ENCODE measurements around the gene ATXN10.

ATXN10 gene

DNA sequence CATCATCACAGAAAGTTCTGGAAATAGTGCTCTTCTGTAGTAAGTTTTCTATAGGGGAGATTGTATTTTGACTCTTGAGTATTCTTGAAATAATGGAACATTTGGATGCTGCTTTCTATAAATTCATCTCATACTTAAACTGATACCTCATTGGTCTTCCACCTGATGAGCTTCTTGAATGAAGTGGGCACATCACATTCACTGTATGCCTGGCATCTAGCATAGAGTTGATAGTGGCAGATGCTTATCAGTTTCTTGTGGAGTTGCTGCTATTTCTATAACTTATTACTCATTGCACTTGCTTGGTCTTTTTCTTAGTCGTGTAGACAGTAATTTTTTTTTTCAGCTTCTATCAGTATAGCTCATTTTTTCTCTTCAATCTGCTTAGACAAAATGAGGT lies 5.4 kb downstream of the ATXN10 start:
- Histone ChIP-seq H3K14ac (ENCODE audit: low read length) (no peak overlapping the region), H3K4me1 (ENCODE audit: control insufficient read depth in 1 of 2, insufficient read depth in 2 of 2, low read length in 2 of 2) (no peaks in the 10 kb centered on the region), H3K79me2 (ENCODE audit: control insufficient read depth, insufficient read depth, low read length, poor library complexity) (peaks cover 8% of the 10 kb centered on the region), H3K4me2 (ENCODE audit: low read length) (no peak overlapping the region), H2BK12ac (ENCODE audit: low read length) (no peak overlapping the region), H2AK5ac (ENCODE audit: low read length) (no peak overlapping the region), H4K12ac (ENCODE audit: low read depth, low read length) (no peak overlapping the region), H3K18ac (ENCODE audit: low read length) (no peak overlapping the region), H4K8ac (ENCODE audit: low read depth, low read length) (no peak overlapping the region), H4K91ac (ENCODE audit: low read depth, low read length) (no peak overlapping the region), H2BK5ac (ENCODE audit: low read depth, low read length, poor library complexity) (no peak overlapping the region), H3K4ac (ENCODE audit: low read depth, low read length) (no peak overlapping the region), H3K9ac (ENCODE audit: low read length) (no peak overlapping the region), H3K27me3 (ENCODE audit: insufficient read depth, low read length) (no peaks in the 10 kb centered on the region), H3K79me1 (ENCODE audit: low read length) (peaks cover 5% of the 10 kb centered on the region), H2AFZ (ENCODE audit: insufficient read depth, low read length, poor library complexity) (no peak overlapping the region), H3K27ac (ENCODE audit: low read depth, low read length) (no peak overlapping the region), H3K36me3 (ENCODE audit: control insufficient read depth in 1 of 2, insufficient read depth in 2 of 2, low read length in 2 of 2) (peaks cover 2 to 3% of the 10 kb centered on the region in 2 experiments), H3K23ac (ENCODE audit: low read length) (no peak overlapping the region), H3K4me3 (ENCODE audit: low read depth, low read length) (no peak overlapping the region), H3K9me3 (ENCODE audit: insufficient read depth, low read depth, low read length) (no peaks in the 10 kb centered on the region), H2BK120ac (ENCODE audit: insufficient read depth, low read length, poor library complexity) (no peak overlapping the region)
- DNase-seq, result no peak
- WGBS (ENCODE audit: extremely low coverage, insufficient coverage, insufficient read length), result no CpG with 5 or more reads among the region's 1 CpG

GRCh38 chr22:45678961-45679912 lies 7.6 kb downstream of the ATXN10 start:
- H2BK120ac ChIP-seq (ENCODE audit: insufficient read depth, low read length, poor library complexity), result no peak overlapping the region
- H3K27me3 ChIP-seq (ENCODE audit: insufficient read depth, low read length), result no peaks in the 10 kb centered on the region
- no peaks in the 10 kb centered on the region for H3K79me2 ChIP-seq (ENCODE audit: control insufficient read depth, insufficient read depth, low read length, poor library complexity)
- H3K4ac ChIP-seq (ENCODE audit: low read depth, low read length), result no peak overlapping the region
- H4K8ac ChIP-seq (ENCODE audit: low read depth, low read length), result no peak overlapping the region
- no peak overlapping the region for H3K4me3 ChIP-seq (ENCODE audit: low read depth, low read length)
- H2AFZ ChIP-seq (ENCODE audit: insufficient read depth, low read length, poor library complexity), result no peak overlapping the region
- no peak overlapping the region for H2BK12ac ChIP-seq (ENCODE audit: low read length)
- no peak overlapping the region for H3K14ac ChIP-seq (ENCODE audit: low read length)
- no peak overlapping the region for H3K9ac ChIP-seq (ENCODE audit: low read length)
- H3K4me1 ChIP-seq (ENCODE audit: control insufficient read depth in 1 of 2, insufficient read depth in 2 of 2, low read length in 2 of 2), result peaks cover 7% of the 10 kb centered on the region in 2 experiments
- no CpG with 5 or more reads among the region's 9 CpGs for WGBS (ENCODE audit: extremely low coverage, insufficient coverage, insufficient read length)
- H3K27ac ChIP-seq (ENCODE audit: low read depth, low read length), result no peak overlapping the region
- no peak overlapping the region for H4K12ac ChIP-seq (ENCODE audit: low read depth, low read length)
- no peak overlapping the region for H2AK5ac ChIP-seq (ENCODE audit: low read length)
- no peak overlapping the region for H3K4me2 ChIP-seq (ENCODE audit: low read length)
- DNase-seq, result no peak
- H4K91ac ChIP-seq (ENCODE audit: low read depth, low read length), result no peak overlapping the region
- H3K9me3 ChIP-seq (ENCODE audit: insufficient read depth, low read depth, low read length), result no peaks in the 10 kb centered on the region
- H3K23ac ChIP-seq (ENCODE audit: low read length), result no peak overlapping the region
- peaks cover 2 to 3% of the 10 kb centered on the region in 2 experiments for H3K36me3 ChIP-seq (ENCODE audit: control insufficient read depth in 1 of 2, insufficient read depth in 2 of 2, low read length in 2 of 2)
- H3K18ac ChIP-seq (ENCODE audit: low read length), result no peak overlapping the region
- H3K79me1 ChIP-seq (ENCODE audit: low read length), result no peaks in the 10 kb centered on the region
- no peak overlapping the region for H2BK5ac ChIP-seq (ENCODE audit: low read depth, low read length, poor library complexity)

DNA sequence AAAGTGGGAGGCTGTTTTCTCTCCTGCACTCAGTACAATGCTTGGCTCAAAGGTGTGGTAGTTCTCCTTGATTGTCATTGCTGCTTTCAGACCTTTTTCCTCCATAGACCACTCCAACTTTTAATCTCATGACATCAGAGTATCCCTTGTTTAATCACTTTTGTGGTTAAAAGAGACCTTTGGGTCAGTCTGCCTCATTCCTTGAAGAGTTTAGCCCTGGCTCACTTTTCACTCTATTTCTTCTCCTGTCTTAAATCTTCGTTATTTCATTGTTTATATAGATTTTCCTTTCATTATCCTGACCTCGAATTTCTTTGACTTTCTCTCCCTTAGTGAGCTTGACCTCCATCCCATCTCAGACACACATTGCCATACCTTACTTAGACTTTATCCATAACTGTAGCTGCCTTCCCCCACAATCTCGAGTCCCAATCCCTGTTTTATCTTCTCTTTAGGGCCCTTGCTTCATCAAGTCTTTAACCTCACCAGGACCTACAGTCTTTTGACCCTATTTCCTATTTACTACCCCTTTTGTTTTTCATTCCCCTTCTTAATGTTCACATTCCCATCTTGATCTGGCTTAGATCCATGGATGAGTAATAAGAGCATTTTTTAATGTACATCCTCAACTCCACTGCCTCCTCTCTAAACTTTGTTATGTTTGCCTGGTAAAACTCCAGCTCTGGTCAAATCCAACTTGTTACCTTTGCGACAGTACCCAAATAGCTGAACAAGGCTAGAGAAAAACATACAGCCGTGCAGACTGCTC lies 9.5 kb downstream of the ATXN10 start:
- H3K27me3 ChIP-seq (ENCODE audit: insufficient read depth, low read length), result no peaks in the 10 kb centered on the region
- no peaks in the 10 kb centered on the region for H3K79me2 ChIP-seq (ENCODE audit: control insufficient read depth, insufficient read depth, low read length, poor library complexity)
- H3K4ac ChIP-seq (ENCODE audit: low read depth, low read length), result peak overlapping the region; percentile 39
- H2AFZ ChIP-seq (ENCODE audit: insufficient read depth, low read length, poor library complexity), result no peak overlapping the region
- no peak overlapping the region for H4K12ac ChIP-seq (ENCODE audit: low read depth, low read length)
- no peak overlapping the region for H3K14ac ChIP-seq (ENCODE audit: low read length)
- no peak overlapping the region for H3K18ac ChIP-seq (ENCODE audit: low read length)
- H2BK5ac ChIP-seq (ENCODE audit: low read depth, low read length, poor library complexity), result no peak overlapping the region
- WGBS (ENCODE audit: extremely low coverage, insufficient coverage, insufficient read length), result no CpG with 5 or more reads among the region's 5 CpGs
- no peaks in the 10 kb centered on the region for H3K9me3 ChIP-seq (ENCODE audit: insufficient read depth, low read depth, low read length)
- H3K79me1 ChIP-seq (ENCODE audit: low read length), result no peaks in the 10 kb centered on the region
- no peak overlapping the region for H3K27ac ChIP-seq (ENCODE audit: low read depth, low read length)
- no peak overlapping the region for H4K91ac ChIP-seq (ENCODE audit: low read depth, low read length)
- H3K9ac ChIP-seq (ENCODE audit: low read length), result no peak overlapping the region
- no peak overlapping the region for H3K4me2 ChIP-seq (ENCODE audit: low read length)
- H3K4me1 ChIP-seq (ENCODE audit: control insufficient read depth in 1 of 2, insufficient read depth in 2 of 2, low read length in 2 of 2), result peaks cover 9 to 10% of the 10 kb centered on the region in 2 experiments
- H3K23ac ChIP-seq (ENCODE audit: low read length), result no peak overlapping the region
- no peak for DNase-seq
- H4K8ac ChIP-seq (ENCODE audit: low read depth, low read length), result no peak overlapping the region
- H3K4me3 ChIP-seq (ENCODE audit: low read depth, low read length), result no peak overlapping the region
- H3K36me3 ChIP-seq (ENCODE audit: control insufficient read depth in 1 of 2, insufficient read depth in 2 of 2, low read length in 2 of 2), result peaks cover 0 to 2% of the 10 kb centered on the region in 2 experiments
- H2BK120ac ChIP-seq (ENCODE audit: insufficient read depth, low read length, poor library complexity), result no peak overlapping the region
- no peak overlapping the region for H2AK5ac ChIP-seq (ENCODE audit: low read length)
- no peak overlapping the region for H2BK12ac ChIP-seq (ENCODE audit: low read length)

GRCh38 chr22:45682064-45682463 lies 10.4 kb downstream of the ATXN10 start:
- Histone ChIP-seq H3K14ac (ENCODE audit: low read length) (no peak overlapping the region), H3K23ac (ENCODE audit: low read length) (no peak overlapping the region), H3K27ac (ENCODE audit: low read depth, low read length) (no peak overlapping the region), H3K18ac (ENCODE audit: low read length) (no peak overlapping the region), H2BK120ac (ENCODE audit: insufficient read depth, low read length, poor library complexity) (no peak overlapping the region), H3K79me1 (ENCODE audit: low read length) (no peaks in the 10 kb centered on the region), H4K91ac (ENCODE audit: low read depth, low read length) (no peak overlapping the region), H3K36me3 (ENCODE audit: control insufficient read depth in 1 of 2, insufficient read depth in 2 of 2, low read length in 2 of 2) (no peaks in the 10 kb centered on the region), H2BK5ac (ENCODE audit: low read depth, low read length, poor library complexity) (no peak overlapping the region), H3K4me1 (ENCODE audit: control insufficient read depth in 1 of 2, insufficient read depth in 2 of 2, low read length in 2 of 2) (peaks cover 9 to 11% of the 10 kb centered on the region in 2 experiments), H2AFZ (ENCODE audit: insufficient read depth, low read length, poor library complexity) (no peak overlapping the region), H3K79me2 (ENCODE audit: control insufficient read depth, insufficient read depth, low read length, poor library complexity) (no peaks in the 10 kb centered on the region), H3K27me3 (ENCODE audit: insufficient read depth, low read length) (no peaks in the 10 kb centered on the region), H3K4me3 (ENCODE audit: low read depth, low read length) (no peak overlapping the region), H3K9ac (ENCODE audit: low read length) (no peak overlapping the region), H2AK5ac (ENCODE audit: low read length) (no peak overlapping the region), H3K9me3 (ENCODE audit: insufficient read depth, low read depth, low read length) (no peaks in the 10 kb centered on the region), H3K4me2 (ENCODE audit: low read length) (no peak overlapping the region), H2BK12ac (ENCODE audit: low read length) (no peak overlapping the region), H4K8ac (ENCODE audit: low read depth, low read length) (no peak overlapping the region), H3K4ac (ENCODE audit: low read depth, low read length) (no peak overlapping the region), H4K12ac (ENCODE audit: low read depth, low read length) (no peak overlapping the region)
- DNase-seq, result no peak
- no CpG with 5 or more reads among the region's 4 CpGs for WGBS (ENCODE audit: extremely low coverage, insufficient coverage, insufficient read length)

Data from trophoblast cell (in vitro differentiated cells and primary cell).